H9 (cell line): ENCODE data around the gene SYT7. TPM values are rescaled to one million over a fixed set of nuclear protein-coding genes. Genes with fewer than 3 reads are reported as not detected.

Source experiments
- DNase-seq: peaks from one replicate; pipeline ENCODE4 v3.0.0-alpha.2; 2017
- H2AFZ ChIP-seq: one replicate; pipeline ENCODE4 v1.6.1; 2013; ENCODE audit warnings: mild to moderate bottlenecking, low read length, control low read depth, moderate library complexity
- H2AK5ac ChIP-seq: 2 replicates; pipeline ENCODE4 v1.6.1; 2013; ENCODE audit warnings: low read length, control low read depth, mixed read lengths; ENCODE audit not compliant: insufficient read length
- H2BK120ac ChIP-seq: one replicate; pipeline ENCODE4 v1.6.1; 2013; ENCODE audit warnings: low read depth, mild to moderate bottlenecking, low read length, control low read depth, inconsistent platforms; ENCODE audit not compliant: poor library complexity, severe bottlenecking
- H2BK12ac ChIP-seq: 2 replicates; pipeline ENCODE4 v1.6.1; 2013; ENCODE audit warnings: low read length, control low read depth, mixed read lengths, low read depth; ENCODE audit not compliant: insufficient read length
- H2BK15ac ChIP-seq: 2 replicates; pipeline ENCODE4 v1.6.1; 2013; ENCODE audit warnings: low read depth, low read length, control low read depth
- H2BK20ac ChIP-seq: one replicate; pipeline ENCODE4 v1.6.1; 2013; ENCODE audit warnings: low read depth, mild to moderate bottlenecking, low read length, control low read depth, inconsistent platforms; ENCODE audit not compliant: poor library complexity, severe bottlenecking
- H2BK5ac ChIP-seq: 2 replicates; pipeline ENCODE4 v1.6.1; 2013; ENCODE audit warnings: low read length, control low read depth, mixed read lengths; ENCODE audit not compliant: insufficient read length
- H3K14ac ChIP-seq: 2 replicates; pipeline ENCODE4 v1.6.1; 2013; ENCODE audit warnings: low read length, control low read depth; ENCODE audit not compliant: insufficient read depth
- H3K18ac ChIP-seq: 2 replicates; pipeline ENCODE4 v1.6.1; 2013; ENCODE audit warnings: low read depth, mild to moderate bottlenecking, mixed read lengths, low read length, control low read depth; ENCODE audit not compliant: insufficient read length
- H3K23ac ChIP-seq: 2 replicates; pipeline ENCODE4 v1.6.1; 2013; ENCODE audit warnings: low read length, control low read depth, mixed read lengths, low read depth; ENCODE audit not compliant: insufficient read length
- H3K23me2 ChIP-seq: 2 replicates; pipeline ENCODE4 v1.6.1; 2013; ENCODE audit warnings: low read depth, mild to moderate bottlenecking, mixed read lengths, low read length, control low read depth; ENCODE audit not compliant: insufficient read length, poor library complexity, severe bottlenecking
- H3K27ac ChIP-seq: 2 replicates; pipeline ENCODE4 v1.5.1; 2013; ENCODE audit warnings: low read length, control low read depth, mixed read lengths, low read depth; ENCODE audit not compliant: insufficient read length
- H3K27me3 ChIP-seq: 2 replicates; pipeline ENCODE4 v1.6.1; 2013; ENCODE audit warnings: low read length, control low read depth, inconsistent platforms; ENCODE audit not compliant: insufficient read depth
- H3K4ac ChIP-seq: 2 replicates; pipeline ENCODE4 v1.6.1; 2013; ENCODE audit warnings: low read depth, mild to moderate bottlenecking, control low read depth, inconsistent platforms, low read length, moderate library complexity
- H3K4me1 ChIP-seq: 2 replicates; pipeline ENCODE4 v1.6.1; 2013; ENCODE audit warnings: low read length, control low read depth, inconsistent platforms; ENCODE audit not compliant: insufficient read depth
- H3K4me2 ChIP-seq: 2 replicates; pipeline ENCODE4 v1.6.1; 2013; ENCODE audit warnings: low read length, control low read depth, mixed read lengths; ENCODE audit not compliant: insufficient read length, insufficient read depth
- H3K56ac ChIP-seq: 2 replicates; pipeline ENCODE4 v1.6.1; 2013; ENCODE audit warnings: low read depth, mild to moderate bottlenecking, mixed read lengths, low read length, control low read depth; ENCODE audit not compliant: insufficient read length
- H3K79me1 ChIP-seq: 2 replicates; pipeline ENCODE4 v1.6.1; 2013; ENCODE audit warnings: low read depth, mild to moderate bottlenecking, moderate library complexity, low read length, control low read depth, inconsistent platforms; ENCODE audit not compliant: insufficient read depth, poor library complexity, severe bottlenecking
- H3K79me2 ChIP-seq: 2 replicates; pipeline ENCODE4 v1.6.1; 2013; ENCODE audit warnings: low read length, control low read depth, inconsistent platforms; ENCODE audit not compliant: insufficient read depth
- H3K9ac ChIP-seq: 2 replicates; pipeline ENCODE4 v1.6.1; 2013; ENCODE audit warnings: low read length, control low read depth, mixed read lengths; ENCODE audit not compliant: insufficient read length; ENCODE audit errors: extremely low read depth
- H3K9me3 ChIP-seq: one replicate; pipeline ENCODE4 v1.6.1; 2013; ENCODE audit warnings: low read depth, low read length, inconsistent platforms; ENCODE audit not compliant: control insufficient read depth
- H3T11ph ChIP-seq: one replicate; pipeline ENCODE4 v1.6.1; 2013; ENCODE audit warnings: mild to moderate bottlenecking, low read length, control low read depth, inconsistent platforms
- H4K20me1 ChIP-seq: one replicate; pipeline ENCODE4 v1.6.1; 2013; ENCODE audit not compliant: control insufficient read depth, insufficient read length, insufficient read depth
- H4K5ac ChIP-seq: 2 replicates; pipeline ENCODE4 v1.6.1; 2013; ENCODE audit warnings: low read depth, mild to moderate bottlenecking, mixed read lengths, low read length, control low read depth; ENCODE audit not compliant: insufficient read length
- H4K8ac ChIP-seq: replicated peaks from 2 replicates; pipeline ENCODE4 v1.6.1; 2013; ENCODE audit warnings: low read length, control low read depth, mixed read lengths, low read depth; ENCODE audit not compliant: insufficient read length
- H4K91ac ChIP-seq: 2 replicates; pipeline ENCODE4 v1.6.1; 2013; ENCODE audit warnings: low read depth, mild to moderate bottlenecking, moderate library complexity, mixed read lengths, low read length, control low read depth; ENCODE audit not compliant: insufficient read length
- H3K27ac Mint-ChIP-seq, 3 experiments: 2 replicates in 2 of 3; 3 replicates in 1 of 3; pipeline ENCODE4 v1.8.0; 2020 to 2021; ENCODE audit warnings: mixed read lengths in 3 of 3, mild to moderate bottlenecking in 1 of 3, moderate library complexity in 1 of 3
- H3K27me3 Mint-ChIP-seq: 2 replicates; pipeline ENCODE4 v1.8.0; 2021; ENCODE audit warnings: low read depth, mild to moderate bottlenecking, moderate library complexity, mixed read lengths
- H3K36me3 Mint-ChIP-seq, 3 experiments: 2 replicates in 2 of 3; 3 replicates in 1 of 3; pipeline ENCODE4 v1.8.0; 2020 to 2021; ENCODE audit warnings: low read depth in 3 of 3, mixed read lengths in 3 of 3; ENCODE audit not compliant: insufficient read depth in 1 of 3
- H3K4me1 Mint-ChIP-seq, 2 experiments: 2 replicates each; pipeline ENCODE4 v1.8.0; 2020; ENCODE audit warnings: mixed read lengths in 2 of 2
- H3K4me3 Mint-ChIP-seq, 2 experiments: 2 replicates in 1 of 2; 3 replicates in 1 of 2; pipeline ENCODE4 v1.8.0; 2020 to 2021; ENCODE audit warnings: mild to moderate bottlenecking in 2 of 2, mixed read lengths in 2 of 2, moderate library complexity in 1 of 2
- H3K9me3 Mint-ChIP-seq, 2 experiments: 2 replicates in 1 of 2; 3 replicates in 1 of 2; pipeline ENCODE4 v1.8.0; 2020; ENCODE audit warnings: mild to moderate bottlenecking in 2 of 2, mixed read lengths in 2 of 2, moderate library complexity in 1 of 2
- CTCF ChIP-seq: fragments of 200-600 bp; sonication (generic); conservative IDR thresholded peaks from 3 replicates; pipeline ENCODE4 v1.8.0; 2021; ENCODE audit warnings: antibody characterized with exemption, mild to moderate bottlenecking
- WGBS: extraction: QIAGEN DNeasy Blood & Tissue Kit; methylation state at CpG from one replicate; pipeline ENCODE4 v1.1.7; 2013; ENCODE audit warnings: missing lambda C conversion rate, low lambda C conversion rate, mixed read lengths; ENCODE audit not compliant: insufficient read length; ENCODE audit errors: extremely low coverage; 5-methylcytosine and 5-hydroxymethylcytosine counted together
- total RNA-seq: library from RNA; stranded (reverse); gene quantifications from 2 replicates; pipeline ENCODE4 v1.2.1, GENCODE V29; 2021

SYT7 gene
- total RNA-seq, 1 experiment from 2014 or later = 8.8 TPM

GRCh38 chr11:61547246-61547645 lies 33.6 kb downstream of the SYT7 start:
- no peak overlapping the region for H2BK5ac ChIP-seq
- no peak overlapping the region for H2BK12ac ChIP-seq
- H3K56ac ChIP-seq = no peak overlapping the region
- Mint-ChIP-seq H3K27ac (peak overlapping the region in 1 of 3 experiments; percentile 90; a peak in 1 of 7 replicates), H3K36me3 (peaks cover 0 to 5% (median 4%) of the 10 kb centered on the region in 3 experiments; a peak in 2 of 7 replicates), H3K9me3 (no peaks in the 10 kb centered on the region), H3K4me1 (peaks cover 10 to 44% of the 10 kb centered on the region in 2 experiments), H3K27me3 (no peaks in the 10 kb centered on the region; the same call in none of the 2 replicates), H3K4me3 (no peak overlapping the region)
- TF ChIP-seq CTCF = no peak
- no peak overlapping the region for H2BK120ac ChIP-seq
- H4K5ac ChIP-seq = no peak overlapping the region
- H3K4me2 ChIP-seq = no peak overlapping the region
- no peak overlapping the region for H3K27ac ChIP-seq
- H3T11ph ChIP-seq = no peak overlapping the region
- H2AFZ ChIP-seq = no peak overlapping the region
- no peak overlapping the region for H3K14ac ChIP-seq
- H3K18ac ChIP-seq = no peak overlapping the region
- H3K4me1 ChIP-seq = no peaks in the 10 kb centered on the region; the same call in 1 of the 2 replicates
- no CpG with 5 or more reads among the region's 19 CpGs for WGBS
- no peaks in the 10 kb centered on the region for H3K79me1 ChIP-seq
- no peak overlapping the region for H4K91ac ChIP-seq
- no peaks in the 10 kb centered on the region for H3K27me3 ChIP-seq
- H3K23ac ChIP-seq = no peak overlapping the region
- H2BK15ac ChIP-seq = no peak overlapping the region
- H3K4ac ChIP-seq = no peak overlapping the region
- no peaks in the 10 kb centered on the region for H3K23me2 ChIP-seq
- DNase-seq = no peak
- H4K8ac ChIP-seq = no peak overlapping the region
- H4K20me1 ChIP-seq = no peaks in the 10 kb centered on the region
- H3K79me2 ChIP-seq = no peaks in the 10 kb centered on the region
- no peak overlapping the region for H2BK20ac ChIP-seq
- no peaks in the 10 kb centered on the region for H3K9me3 ChIP-seq
- H2AK5ac ChIP-seq = no peak overlapping the region
- H3K9ac ChIP-seq = no peak overlapping the region
